GM18873 (cell line): ENCODE results near the gene GALNTL6.

Experiments
- ATAC-seq: cut with Tn5 transposase; IDR thresholded peaks from one replicate; pipeline ENCODE4 v1.9.1; 2021; ENCODE audit warnings: mild to moderate bottlenecking, moderate library complexity, moderate number of reproducible peaks; ENCODE audit not compliant: unreplicated experiment, low FRiP score

Gene GALNTL6

DNA sequence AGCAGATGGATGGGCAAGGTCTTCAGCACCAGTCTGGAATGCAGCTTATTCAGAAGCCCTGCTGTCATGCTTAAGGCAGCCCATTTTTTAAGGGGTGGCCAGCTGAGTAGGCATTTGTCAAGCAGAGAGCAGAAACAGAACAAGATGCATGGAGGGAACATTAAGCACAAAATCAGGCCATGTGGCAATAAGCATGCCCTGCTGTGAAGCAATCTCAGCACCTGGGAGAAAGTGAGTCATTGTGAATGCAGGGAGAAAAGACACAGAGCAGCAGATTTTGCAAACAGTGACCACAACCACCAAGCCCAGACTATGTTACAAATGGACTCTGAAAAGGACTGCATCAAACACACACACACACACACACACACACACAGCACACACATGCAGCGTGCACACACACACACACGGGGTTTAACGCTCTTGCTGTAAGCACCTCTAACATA, 1261.3 kb downstream of the GALNTL6 start:
- ATAC-seq, result no peak

DNA sequence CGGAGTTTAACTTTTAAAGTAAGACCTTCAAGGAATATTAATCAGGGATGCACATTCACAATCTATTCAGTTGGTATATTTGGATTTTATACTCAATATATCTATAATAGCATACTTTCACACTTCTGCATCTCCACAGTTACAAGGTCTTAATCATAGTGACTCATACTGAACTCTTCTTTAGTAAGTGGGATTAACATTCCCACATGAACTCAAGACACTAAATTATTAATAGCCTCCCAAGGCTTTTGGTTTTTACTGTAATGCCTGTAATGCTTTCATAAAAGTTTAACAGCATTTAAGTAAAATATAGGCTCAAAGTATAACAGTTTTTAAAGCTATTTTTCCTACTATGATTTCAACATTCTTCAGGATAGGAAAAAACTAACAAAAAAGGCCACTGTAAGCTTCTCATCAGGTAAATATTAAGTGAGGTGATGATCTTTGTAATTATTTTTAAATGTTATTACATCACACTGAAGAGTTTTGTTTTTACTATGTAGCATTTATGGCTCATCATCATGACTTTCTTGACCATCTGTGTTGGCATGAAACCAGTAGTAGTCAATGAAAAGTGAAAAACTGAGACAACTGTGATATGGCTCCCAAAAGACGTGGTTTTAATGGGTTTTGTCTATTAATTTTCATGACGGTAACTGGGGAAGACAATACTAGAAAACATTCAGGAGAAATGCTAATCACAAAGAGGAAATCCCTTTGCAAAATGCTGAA, 1263.9 kb downstream of the GALNTL6 start:
- no peak for ATAC-seq

DNA sequence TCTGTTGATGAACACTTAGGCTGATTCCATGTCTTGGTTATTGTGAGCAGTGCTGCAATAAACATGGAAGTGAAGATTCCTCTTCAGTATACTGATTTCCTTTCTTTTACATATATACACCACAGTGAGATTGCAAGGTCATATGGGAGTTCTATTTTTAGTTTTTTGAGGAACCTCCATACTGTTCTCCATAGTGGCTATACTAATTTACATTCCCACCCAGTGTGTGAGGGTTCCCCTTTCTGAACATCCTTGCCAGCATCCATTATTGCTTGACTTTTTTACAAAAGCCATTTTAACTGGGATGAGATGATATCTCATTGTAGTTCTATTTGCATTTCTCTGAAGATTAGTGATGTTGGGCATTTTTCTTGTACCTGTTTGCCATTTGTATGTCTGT, 1274.9 kb downstream of the GALNTL6 start:
- no peak for ATAC-seq
